Subcutaneous adipose tissue (tissue), 4 donors: Measurements from ENCODE around the gene AK9. TPM values are rescaled to one million over a fixed set of nuclear protein-coding genes. Genes with fewer than 3 reads are reported as not detected.

Experiments
- total RNA-seq, 4 donors: library from RNA; depleted of rRNA; stranded (reverse); fragments of >200 nt; gene quantifications; one replicate each; pipeline ENCODE4 v1.1.0, GENCODE V29; 2016
- TF ChIP-seq, protein P1 (sequence below): fragments of 450-650 bp; IDR thresholded peaks from one replicate; pipeline ENCODE4 v1.5.1; 2016; ENCODE audit warnings: low read depth, mild to moderate bottlenecking, control low read depth, antibody characterized with exemption, moderate library complexity

Gene AK9
- total RNA-seq, 4 donors from 2014 or later = 7.0 to 9.8 (median 8.1) TPM

DNA sequence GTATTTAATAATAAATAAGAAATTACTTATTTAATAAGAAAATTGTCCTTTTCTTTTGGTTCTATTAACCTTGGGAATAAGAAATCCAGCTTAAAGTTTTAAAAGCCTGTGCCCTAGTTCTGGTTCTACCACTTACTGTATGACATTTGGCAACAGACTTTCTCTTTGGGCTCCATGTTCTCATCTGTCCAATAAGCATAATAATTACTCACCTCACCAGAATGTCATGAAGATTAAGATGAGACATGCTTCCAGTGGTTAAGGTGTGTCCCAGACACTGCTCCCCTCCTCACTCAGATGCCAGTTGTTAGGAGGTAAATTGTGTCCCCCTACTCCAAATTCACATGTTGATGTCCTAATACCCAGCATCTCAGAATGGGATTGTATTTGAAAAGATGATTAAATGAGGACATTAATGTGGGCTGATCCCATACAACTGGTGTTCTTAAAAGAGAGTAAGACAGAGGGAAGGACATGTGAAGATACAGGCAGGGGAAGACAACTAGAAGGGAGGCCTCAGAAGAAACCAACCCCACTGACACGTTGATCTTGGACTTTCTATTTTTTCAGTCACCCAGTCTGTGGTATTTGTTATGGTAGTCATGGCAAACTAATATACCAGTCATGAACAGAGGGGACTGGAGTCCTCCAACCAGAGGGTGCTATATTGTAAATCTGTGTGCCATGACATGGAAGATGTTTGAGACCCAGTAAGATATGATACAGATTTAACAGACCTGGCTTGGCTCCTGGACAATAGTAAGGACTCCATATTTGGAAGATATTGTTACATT, 229.1 kb downstream of the AK9 start:
- TF ChIP-seq, protein P1, sequence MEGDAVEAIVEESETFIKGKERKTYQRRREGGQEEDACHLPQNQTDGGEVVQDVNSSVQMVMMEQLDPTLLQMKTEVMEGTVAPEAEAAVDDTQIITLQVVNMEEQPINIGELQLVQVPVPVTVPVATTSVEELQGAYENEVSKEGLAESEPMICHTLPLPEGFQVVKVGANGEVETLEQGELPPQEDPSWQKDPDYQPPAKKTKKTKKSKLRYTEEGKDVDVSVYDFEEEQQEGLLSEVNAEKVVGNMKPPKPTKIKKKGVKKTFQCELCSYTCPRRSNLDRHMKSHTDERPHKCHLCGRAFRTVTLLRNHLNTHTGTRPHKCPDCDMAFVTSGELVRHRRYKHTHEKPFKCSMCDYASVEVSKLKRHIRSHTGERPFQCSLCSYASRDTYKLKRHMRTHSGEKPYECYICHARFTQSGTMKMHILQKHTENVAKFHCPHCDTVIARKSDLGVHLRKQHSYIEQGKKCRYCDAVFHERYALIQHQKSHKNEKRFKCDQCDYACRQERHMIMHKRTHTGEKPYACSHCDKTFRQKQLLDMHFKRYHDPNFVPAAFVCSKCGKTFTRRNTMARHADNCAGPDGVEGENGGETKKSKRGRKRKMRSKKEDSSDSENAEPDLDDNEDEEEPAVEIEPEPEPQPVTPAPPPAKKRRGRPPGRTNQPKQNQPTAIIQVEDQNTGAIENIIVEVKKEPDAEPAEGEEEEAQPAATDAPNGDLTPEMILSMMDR = no peak

DNA sequence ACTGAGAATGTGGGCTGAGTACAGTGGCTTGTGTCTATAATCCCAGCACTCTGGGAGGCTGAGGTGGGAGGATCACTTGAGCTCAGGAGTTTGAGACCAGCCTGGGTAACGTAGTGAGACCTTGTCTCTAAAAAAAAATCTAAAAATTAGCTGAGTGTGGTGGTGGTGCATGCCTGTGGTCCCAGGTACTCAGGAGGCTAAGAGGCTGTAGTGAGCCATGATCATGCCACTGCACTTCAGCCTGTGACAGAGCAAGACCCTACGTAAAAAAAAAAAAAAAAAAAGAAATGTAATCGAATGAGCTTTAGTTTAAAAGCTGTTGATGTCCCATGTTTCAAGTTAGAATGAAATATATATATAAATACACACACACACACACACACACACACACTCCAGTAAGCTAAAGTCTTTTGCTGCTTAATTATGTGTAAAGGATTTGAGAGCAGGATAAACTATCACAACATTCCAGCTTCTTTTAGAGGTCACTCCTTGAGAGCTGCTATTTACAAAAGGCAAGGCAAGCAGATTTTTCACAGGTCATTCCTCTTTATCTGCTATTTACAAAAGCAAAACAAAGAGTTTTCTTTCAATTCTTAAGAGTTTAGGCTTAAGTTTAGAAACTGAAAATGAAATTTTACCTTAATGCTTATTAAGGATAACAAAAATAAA, 230.7 kb downstream of the AK9 start:
- TF ChIP-seq, protein P1 = no peak

DNA sequence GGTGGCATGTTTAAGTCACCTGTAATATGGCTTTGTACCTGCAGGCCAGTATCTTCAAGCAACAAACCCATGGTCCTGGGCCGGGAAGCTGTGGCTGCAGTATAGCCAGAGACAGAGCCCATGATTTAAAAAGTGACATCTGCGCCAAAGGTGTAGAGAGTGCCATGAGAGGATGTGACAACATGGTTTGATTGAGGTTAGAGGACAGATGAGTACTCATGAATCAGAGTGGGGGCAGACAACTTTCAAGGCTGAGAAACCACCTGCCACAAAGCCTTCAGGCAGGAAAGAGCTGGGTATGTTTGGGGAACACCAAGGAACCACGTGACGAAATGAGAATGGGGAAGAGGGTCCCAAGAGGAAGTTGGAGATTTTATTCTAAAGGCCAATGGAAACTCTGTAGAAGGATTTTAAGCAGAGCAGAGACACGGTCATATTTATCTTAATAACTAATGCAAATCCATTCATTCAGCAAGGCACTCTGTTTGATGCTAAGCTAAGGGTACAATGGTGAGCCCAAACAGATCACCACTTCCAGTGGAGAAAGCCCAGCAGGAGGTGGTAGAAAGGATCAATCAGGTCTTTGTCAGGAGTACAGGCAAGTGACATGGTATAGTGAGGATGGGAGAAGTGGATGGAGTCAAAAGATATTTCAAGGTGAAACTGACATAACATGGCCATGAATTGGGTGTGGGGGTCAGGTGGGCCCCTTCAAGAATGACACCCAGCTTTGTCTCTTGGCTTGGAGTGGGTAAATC, 232.0 kb downstream of the AK9 start:
- TF ChIP-seq, protein P1 = no peak

GRCh38 chr6:109457562-109457996, 233.4 kb downstream of the AK9 start:
- TF ChIP-seq, protein P1 = no peak

DNA sequence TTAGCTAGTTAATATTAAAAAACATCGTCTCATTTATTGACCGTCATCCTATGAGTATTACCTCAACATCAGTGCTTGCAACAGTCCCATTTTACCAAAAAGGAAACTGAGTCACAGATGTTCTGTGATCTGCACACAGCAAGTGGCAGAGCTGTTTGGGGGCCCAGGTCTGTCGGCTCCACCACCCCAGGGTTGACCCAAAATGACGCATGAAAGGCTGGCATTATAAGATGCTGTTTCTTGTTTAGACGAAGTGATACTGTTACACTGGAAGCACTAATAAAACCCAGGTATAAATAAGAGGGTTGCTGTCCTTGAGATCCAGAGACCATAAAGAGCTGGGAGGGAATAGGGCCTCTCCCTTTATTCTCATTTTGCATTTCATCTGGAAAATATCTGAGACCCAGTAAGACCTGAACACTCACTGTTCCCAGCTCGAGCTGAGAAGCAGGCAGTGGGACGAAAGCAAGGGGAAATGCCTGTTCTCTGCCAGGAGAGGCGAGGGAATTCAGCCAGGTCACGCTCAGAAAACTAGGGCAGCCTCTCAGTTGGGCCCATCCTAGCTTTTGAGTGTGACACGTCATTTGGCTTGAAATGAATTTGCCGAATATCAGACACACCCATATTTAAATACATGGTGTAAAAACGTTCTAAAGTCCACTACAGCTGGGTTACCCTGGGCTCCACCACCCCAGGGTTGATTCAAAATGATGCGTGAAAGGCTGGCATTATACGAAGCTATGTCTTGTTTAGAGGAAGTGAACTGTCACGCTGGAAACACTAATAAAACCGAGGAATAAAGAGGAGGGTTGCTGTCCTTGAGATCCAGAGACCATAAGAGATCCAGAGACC, 234.1 kb downstream of the AK9 start:
- TF ChIP-seq, protein P1 = no peak

DNA sequence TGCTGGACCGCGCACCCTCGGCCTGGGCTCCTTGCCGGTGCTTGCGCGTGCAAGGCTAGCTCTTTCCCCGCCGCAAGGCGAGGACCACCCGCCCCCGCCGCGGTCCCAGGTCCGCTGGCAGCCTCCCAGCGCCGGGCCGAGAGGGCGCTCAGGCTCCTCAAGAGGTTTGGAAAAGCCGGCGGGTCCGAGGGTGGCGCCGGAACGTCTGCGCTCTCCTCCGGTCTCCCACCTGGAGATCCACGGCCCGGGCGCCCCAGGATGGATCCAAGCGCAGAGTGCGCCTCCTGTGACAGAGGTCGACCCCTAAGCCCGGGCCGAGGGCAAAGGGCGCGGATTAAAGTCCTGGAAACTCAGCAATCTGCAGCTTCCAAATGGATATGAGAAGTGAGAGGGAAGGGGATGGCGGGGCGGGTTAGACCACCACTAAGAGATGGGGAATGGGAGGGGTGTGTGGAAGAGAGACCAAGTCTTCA, 234.9 kb downstream of the AK9 start:
- TF ChIP-seq, protein P1 = no peak
